Liver (tissue), 9 donors: ENCODE results near the gene MAPRE2. TPM values are rescaled to one million over a fixed set of nuclear protein-coding genes. Genes with fewer than 3 reads are reported as not detected.

Source experiments
- DNase-seq: peaks from one replicate; pipeline ENCODE4 v3.0.0-alpha.2; 2017; ENCODE audit warnings: low spot score
- H3K27ac ChIP-seq, 2 donors: one replicate each; pipeline ENCODE4 v1.7.0; 2013; ENCODE audit warnings: inconsistent platforms in 2 of 2, low read length in 2 of 2, control low read depth in 1 of 2, low read depth in 1 of 2, mild to moderate bottlenecking in 1 of 2
- H3K27me3 ChIP-seq, 4 donors: one replicate each; pipeline versions ENCODE4 v1.6.1 to v1.7.0; 2013; ENCODE audit warnings: low read length in 3 of 4, inconsistent platforms in 1 of 4, mild to moderate bottlenecking in 1 of 4, moderate library complexity in 1 of 4; ENCODE audit not compliant: control insufficient read depth in 4 of 4, insufficient read depth in 4 of 4
- H3K36me3 ChIP-seq, 4 donors: one replicate each; pipeline versions ENCODE4 v1.6.1 to v1.7.0; 2013; ENCODE audit warnings: low read length in 3 of 4, mild to moderate bottlenecking in 3 of 4, low read depth in 1 of 4, moderate library complexity in 1 of 4; ENCODE audit not compliant: control insufficient read depth in 4 of 4, insufficient read depth in 3 of 4
- H3K4me1 ChIP-seq, 4 donors: one replicate each; pipeline versions ENCODE4 v1.6.1 to v1.7.0; 2013; ENCODE audit warnings: low read length in 3 of 4, mild to moderate bottlenecking in 3 of 4, moderate library complexity in 1 of 4; ENCODE audit not compliant: control insufficient read depth in 4 of 4, insufficient read depth in 4 of 4
- H3K4me3 ChIP-seq, 3 donors: one replicate each; pipeline versions ENCODE4 v1.6.1 to v1.7.0; 2013; ENCODE audit warnings: low read length in 3 of 3, control low read depth in 1 of 3, low read depth in 1 of 3, mild to moderate bottlenecking in 1 of 3
- H3K9ac ChIP-seq, 2 donors: one replicate each; pipeline ENCODE4 v1.7.0; 2013; ENCODE audit warnings: low read length in 2 of 2, mild to moderate bottlenecking in 2 of 2, moderate library complexity in 2 of 2, control low read depth in 1 of 2, low read depth in 1 of 2
- H3K9me3 ChIP-seq, 4 donors: one replicate each; pipeline versions ENCODE4 v1.6.1 to v1.7.0; 2013; ENCODE audit warnings: low read length in 3 of 4; ENCODE audit not compliant: control insufficient read depth in 4 of 4
- FOXA1 ChIP-seq: IDR thresholded peaks from 2 replicates; pipeline ENCODE4 v1.6.1; 2016; ENCODE audit warnings: antibody characterized with exemption
- FOXA2 ChIP-seq: IDR thresholded peaks from 2 replicates; pipeline ENCODE4 v1.6.1; 2016; ENCODE audit warnings: antibody characterized with exemption
- GABPA ChIP-seq, 2 donors: IDR thresholded peaks in 1 of 2; conservative IDR thresholded peaks in 1 of 2; 2 replicates each; pipeline ENCODE4 v1.6.1; 2016; ENCODE audit warnings: antibody characterized with exemption in 2 of 2, mild to moderate bottlenecking in 1 of 2, moderate library complexity in 1 of 2
- HNF4A ChIP-seq, 2 donors: conservative IDR thresholded peaks; 2 replicates each; pipeline ENCODE4 v1.6.1; 2016; ENCODE audit warnings: antibody characterized with exemption in 2 of 2, mild to moderate bottlenecking in 2 of 2
- HNF4G ChIP-seq: IDR thresholded peaks from 2 replicates; pipeline ENCODE4 v1.6.1; 2016; ENCODE audit warnings: antibody characterized with exemption
- JUND ChIP-seq, 2 donors: IDR thresholded peaks; 2 replicates each; pipeline ENCODE4 v1.6.1; 2016; ENCODE audit warnings: antibody characterized with exemption in 2 of 2
- NR2F2 ChIP-seq: IDR thresholded peaks from 2 replicates; pipeline ENCODE4 v1.6.1; 2016; ENCODE audit warnings: antibody characterized with exemption
- RAD21 ChIP-seq, 2 donors: IDR thresholded peaks; 2 replicates each; pipeline ENCODE4 v1.6.1; 2016; ENCODE audit warnings: antibody characterized with exemption in 2 of 2, mild to moderate bottlenecking in 2 of 2
- SP1 ChIP-seq: IDR thresholded peaks from 2 replicates; pipeline ENCODE4 v1.6.1; 2018; ENCODE audit warnings: antibody characterized with exemption, mild to moderate bottlenecking
- TAF1 ChIP-seq: conservative IDR thresholded peaks from 2 replicates; pipeline ENCODE4 v1.6.1; 2016; ENCODE audit warnings: antibody characterized with exemption, mild to moderate bottlenecking
- YY1 ChIP-seq: IDR thresholded peaks from 2 replicates; pipeline ENCODE4 v1.6.1; 2016; ENCODE audit warnings: antibody characterized with exemption, mild to moderate bottlenecking
- WGBS: extraction: QIAGEN DNeasy Blood & Tissue Kit; methylation state at CpG from one replicate; pipeline ENCODE4 v1.1.7; 2013; 5-methylcytosine and 5-hydroxymethylcytosine counted together
- polyA plus RNA-seq, 2 donors: library from polyadenylated mRNA; stranded (reverse) in 1 of 2; unstranded in 1 of 2; fragments of 200-250 nt in 1 of 2; fragments of >200 nt in 1 of 2; fragmentation: Nextera tagmentation in 1 of 2; extraction: Ambion mirVana in 1 of 2; gene quantifications; one replicate each; pipeline versions ENCODE4 v1.2.1 to v1.2.3, GENCODE V29; 2013 to 2015
- total RNA-seq, 2 donors: library from RNA; depleted of rRNA; stranded (reverse); fragments of >200 nt; gene quantifications; one replicate each; pipeline ENCODE4 v1.2.3, GENCODE V29; 2014
- TF ChIP-seq, protein P1 (sequence below): IDR thresholded peaks from 2 replicates; pipeline ENCODE4 v1.6.1; 2016; ENCODE audit warnings: antibody characterized with exemption
- TF ChIP-seq, protein P2 (sequence below): IDR thresholded peaks from 2 replicates; pipeline ENCODE4 v1.6.1; 2016; ENCODE audit warnings: antibody characterized with exemption, mild to moderate bottlenecking
- TF ChIP-seq, protein P3 (sequence below): fragments of 150-350 bp; IDR thresholded peaks from 2 replicates; pipeline ENCODE4 v1.5.1; 2017; ENCODE audit warnings: improper control_type of control experiment, low read depth, low read length; ENCODE audit not compliant: missing input control
- TF ChIP-seq, protein P4 (sequence below): IDR thresholded peaks from 2 replicates; pipeline ENCODE4 v1.6.1; 2016; ENCODE audit warnings: antibody characterized with exemption
- donor health status: healthy.
- donor health status: healthy.
- donor health status: healthy.
- donor health status: healthy.
- donor health status: healthy.

Gene MAPRE2
- total and polyA plus RNA-seq, 4 donors, result 7.9 to 12.8 (median 11.0) TPM

DNA sequence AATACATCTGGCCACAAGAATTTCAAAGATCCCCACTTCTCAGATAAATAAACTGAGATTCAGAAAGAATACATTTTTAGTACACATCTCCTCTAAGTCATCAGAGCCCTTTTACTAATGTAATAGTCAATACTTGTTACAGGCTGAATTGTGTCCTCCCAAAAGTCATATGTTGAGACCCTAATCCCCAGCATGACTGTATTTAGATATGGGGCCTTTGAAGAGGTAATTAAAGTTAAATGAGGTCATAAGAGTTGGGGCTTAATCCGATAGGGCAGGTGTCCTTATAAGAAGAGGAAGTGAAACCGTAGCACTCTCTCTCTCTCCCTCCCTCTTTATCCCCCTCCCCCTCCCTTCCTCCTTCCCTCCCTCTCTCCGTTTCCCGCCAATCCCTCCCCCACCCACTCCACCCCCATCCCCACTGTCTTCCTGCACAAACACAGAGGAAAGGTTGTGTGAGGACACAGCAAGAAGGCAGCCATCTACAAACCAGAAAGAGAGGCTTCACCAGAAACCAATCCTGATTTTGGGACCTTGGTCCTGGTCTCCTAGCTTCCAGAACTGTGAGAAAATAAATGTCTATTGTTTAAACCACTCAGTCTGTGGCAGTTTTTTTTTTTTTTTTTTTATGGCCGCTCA, 133.0 kb downstream of the MAPRE2 start:
- Histone ChIP-seq H3K9ac (no peak overlapping the region), H3K4me3 (no peak overlapping the region), H3K4me1 (peaks cover 6 to 22% (median 16%) of the 10 kb centered on the region in 4 donors), H3K36me3 (no peaks in the 10 kb centered on the region), H3K27ac (no peak overlapping the region), H3K9me3 (no peaks in the 10 kb centered on the region), H3K27me3 (no peaks in the 10 kb centered on the region)
- TF ChIP-seq, protein P1, sequence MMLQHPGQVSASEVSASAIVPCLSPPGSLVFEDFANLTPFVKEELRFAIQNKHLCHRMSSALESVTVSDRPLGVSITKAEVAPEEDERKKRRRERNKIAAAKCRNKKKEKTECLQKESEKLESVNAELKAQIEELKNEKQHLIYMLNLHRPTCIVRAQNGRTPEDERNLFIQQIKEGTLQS, result no peak
- no peak for TF ChIP-seq NR2F2
- no peak for TF ChIP-seq HNF4G
- no peak for TF ChIP-seq HNF4A (conservative IDR thresholded peaks at IDR 0.05)
- no peak for TF ChIP-seq TAF1
- no peak for TF ChIP-seq YY1
- no peak for TF ChIP-seq GABPA (IDR thresholded peaks at IDR 0.05 in 1 of 2, conservative IDR thresholded peaks at IDR 0.05 in 1 of 2)
- TF ChIP-seq RAD21 (IDR thresholded peaks at IDR 0.05), result no peak
- TF ChIP-seq, protein P2, sequence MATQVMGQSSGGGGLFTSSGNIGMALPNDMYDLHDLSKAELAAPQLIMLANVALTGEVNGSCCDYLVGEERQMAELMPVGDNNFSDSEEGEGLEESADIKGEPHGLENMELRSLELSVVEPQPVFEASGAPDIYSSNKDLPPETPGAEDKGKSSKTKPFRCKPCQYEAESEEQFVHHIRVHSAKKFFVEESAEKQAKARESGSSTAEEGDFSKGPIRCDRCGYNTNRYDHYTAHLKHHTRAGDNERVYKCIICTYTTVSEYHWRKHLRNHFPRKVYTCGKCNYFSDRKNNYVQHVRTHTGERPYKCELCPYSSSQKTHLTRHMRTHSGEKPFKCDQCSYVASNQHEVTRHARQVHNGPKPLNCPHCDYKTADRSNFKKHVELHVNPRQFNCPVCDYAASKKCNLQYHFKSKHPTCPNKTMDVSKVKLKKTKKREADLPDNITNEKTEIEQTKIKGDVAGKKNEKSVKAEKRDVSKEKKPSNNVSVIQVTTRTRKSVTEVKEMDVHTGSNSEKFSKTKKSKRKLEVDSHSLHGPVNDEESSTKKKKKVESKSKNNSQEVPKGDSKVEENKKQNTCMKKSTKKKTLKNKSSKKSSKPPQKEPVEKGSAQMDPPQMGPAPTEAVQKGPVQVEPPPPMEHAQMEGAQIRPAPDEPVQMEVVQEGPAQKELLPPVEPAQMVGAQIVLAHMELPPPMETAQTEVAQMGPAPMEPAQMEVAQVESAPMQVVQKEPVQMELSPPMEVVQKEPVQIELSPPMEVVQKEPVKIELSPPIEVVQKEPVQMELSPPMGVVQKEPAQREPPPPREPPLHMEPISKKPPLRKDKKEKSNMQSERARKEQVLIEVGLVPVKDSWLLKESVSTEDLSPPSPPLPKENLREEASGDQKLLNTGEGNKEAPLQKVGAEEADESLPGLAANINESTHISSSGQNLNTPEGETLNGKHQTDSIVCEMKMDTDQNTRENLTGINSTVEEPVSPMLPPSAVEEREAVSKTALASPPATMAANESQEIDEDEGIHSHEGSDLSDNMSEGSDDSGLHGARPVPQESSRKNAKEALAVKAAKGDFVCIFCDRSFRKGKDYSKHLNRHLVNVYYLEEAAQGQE, result no peak
- TF ChIP-seq, protein P3, sequence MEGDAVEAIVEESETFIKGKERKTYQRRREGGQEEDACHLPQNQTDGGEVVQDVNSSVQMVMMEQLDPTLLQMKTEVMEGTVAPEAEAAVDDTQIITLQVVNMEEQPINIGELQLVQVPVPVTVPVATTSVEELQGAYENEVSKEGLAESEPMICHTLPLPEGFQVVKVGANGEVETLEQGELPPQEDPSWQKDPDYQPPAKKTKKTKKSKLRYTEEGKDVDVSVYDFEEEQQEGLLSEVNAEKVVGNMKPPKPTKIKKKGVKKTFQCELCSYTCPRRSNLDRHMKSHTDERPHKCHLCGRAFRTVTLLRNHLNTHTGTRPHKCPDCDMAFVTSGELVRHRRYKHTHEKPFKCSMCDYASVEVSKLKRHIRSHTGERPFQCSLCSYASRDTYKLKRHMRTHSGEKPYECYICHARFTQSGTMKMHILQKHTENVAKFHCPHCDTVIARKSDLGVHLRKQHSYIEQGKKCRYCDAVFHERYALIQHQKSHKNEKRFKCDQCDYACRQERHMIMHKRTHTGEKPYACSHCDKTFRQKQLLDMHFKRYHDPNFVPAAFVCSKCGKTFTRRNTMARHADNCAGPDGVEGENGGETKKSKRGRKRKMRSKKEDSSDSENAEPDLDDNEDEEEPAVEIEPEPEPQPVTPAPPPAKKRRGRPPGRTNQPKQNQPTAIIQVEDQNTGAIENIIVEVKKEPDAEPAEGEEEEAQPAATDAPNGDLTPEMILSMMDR, result no peak
- no peak for TF ChIP-seq FOXA2
- TF ChIP-seq, protein P4, sequence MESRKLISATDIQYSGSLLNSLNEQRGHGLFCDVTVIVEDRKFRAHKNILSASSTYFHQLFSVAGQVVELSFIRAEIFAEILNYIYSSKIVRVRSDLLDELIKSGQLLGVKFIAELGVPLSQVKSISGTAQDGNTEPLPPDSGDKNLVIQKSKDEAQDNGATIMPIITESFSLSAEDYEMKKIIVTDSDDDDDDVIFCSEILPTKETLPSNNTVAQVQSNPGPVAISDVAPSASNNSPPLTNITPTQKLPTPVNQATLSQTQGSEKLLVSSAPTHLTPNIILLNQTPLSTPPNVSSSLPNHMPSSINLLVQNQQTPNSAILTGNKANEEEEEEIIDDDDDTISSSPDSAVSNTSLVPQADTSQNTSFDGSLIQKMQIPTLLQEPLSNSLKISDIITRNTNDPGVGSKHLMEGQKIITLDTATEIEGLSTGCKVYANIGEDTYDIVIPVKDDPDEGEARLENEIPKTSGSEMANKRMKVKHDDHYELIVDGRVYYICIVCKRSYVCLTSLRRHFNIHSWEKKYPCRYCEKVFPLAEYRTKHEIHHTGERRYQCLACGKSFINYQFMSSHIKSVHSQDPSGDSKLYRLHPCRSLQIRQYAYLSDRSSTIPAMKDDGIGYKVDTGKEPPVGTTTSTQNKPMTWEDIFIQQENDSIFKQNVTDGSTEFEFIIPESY, result no peak
- 52% methylated on average over 5 of the region's 5 CpGs for WGBS
- no peak for DNase-seq

DNA sequence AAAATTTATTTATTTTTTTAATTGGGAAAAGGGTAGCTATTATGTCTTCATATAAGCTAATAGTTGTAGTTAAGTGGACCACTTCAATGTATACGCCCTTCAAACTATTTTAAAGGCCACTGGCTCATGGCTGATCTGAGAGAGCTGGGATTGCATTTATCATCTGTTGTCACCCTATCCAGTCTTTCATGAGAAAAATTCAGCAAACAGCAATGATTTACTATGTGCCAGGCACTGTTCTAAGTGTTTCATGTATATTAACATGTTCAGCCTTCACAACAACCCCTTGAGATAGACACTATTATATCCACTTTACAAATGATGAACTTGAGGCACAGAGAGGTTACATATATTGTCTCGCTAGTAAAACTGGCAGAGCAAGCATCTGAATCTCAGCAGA, 133.5 kb downstream of the MAPRE2 start:
- no peak for DNase-seq
- 92% methylated on average over 2 of the region's 2 CpGs for WGBS
- Histone ChIP-seq H3K27ac (no peak overlapping the region), H3K4me3 (no peak overlapping the region), H3K4me1 (peaks cover 6 to 22% (median 16%) of the 10 kb centered on the region in 4 donors), H3K9me3 (no peaks in the 10 kb centered on the region), H3K36me3 (no peaks in the 10 kb centered on the region), H3K27me3 (no peaks in the 10 kb centered on the region), H3K9ac (no peak overlapping the region)
- TF ChIP-seq FOXA1, result no peak
- TF ChIP-seq YY1, result no peak
- TF ChIP-seq JUND (IDR thresholded peaks at IDR 0.05), result no peak
- no peak for TF ChIP-seq SP1
- TF ChIP-seq FOXA2, result no peak
- no peak for TF ChIP-seq HNF4A (conservative IDR thresholded peaks at IDR 0.05)
- TF ChIP-seq, protein P3, result no peak
- TF ChIP-seq, protein P2, result no peak
- TF ChIP-seq, protein P1, result no peak
